HG03060 (cell line): ENCODE measurements around the gene ATP1A4.

Experiments
- ATAC-seq: cut with Tn5 transposase; IDR thresholded peaks from one replicate; pipeline ENCODE4 v1.9.1; 2021; ENCODE audit warnings: low read depth, moderate number of reproducible peaks; ENCODE audit not compliant: unreplicated experiment

ATP1A4 gene

GRCh38 chr1:160204526-160205241, 53.3 kb downstream of the ATP1A4 start:
- peak; percentile 64 for ATAC-seq

DNA sequence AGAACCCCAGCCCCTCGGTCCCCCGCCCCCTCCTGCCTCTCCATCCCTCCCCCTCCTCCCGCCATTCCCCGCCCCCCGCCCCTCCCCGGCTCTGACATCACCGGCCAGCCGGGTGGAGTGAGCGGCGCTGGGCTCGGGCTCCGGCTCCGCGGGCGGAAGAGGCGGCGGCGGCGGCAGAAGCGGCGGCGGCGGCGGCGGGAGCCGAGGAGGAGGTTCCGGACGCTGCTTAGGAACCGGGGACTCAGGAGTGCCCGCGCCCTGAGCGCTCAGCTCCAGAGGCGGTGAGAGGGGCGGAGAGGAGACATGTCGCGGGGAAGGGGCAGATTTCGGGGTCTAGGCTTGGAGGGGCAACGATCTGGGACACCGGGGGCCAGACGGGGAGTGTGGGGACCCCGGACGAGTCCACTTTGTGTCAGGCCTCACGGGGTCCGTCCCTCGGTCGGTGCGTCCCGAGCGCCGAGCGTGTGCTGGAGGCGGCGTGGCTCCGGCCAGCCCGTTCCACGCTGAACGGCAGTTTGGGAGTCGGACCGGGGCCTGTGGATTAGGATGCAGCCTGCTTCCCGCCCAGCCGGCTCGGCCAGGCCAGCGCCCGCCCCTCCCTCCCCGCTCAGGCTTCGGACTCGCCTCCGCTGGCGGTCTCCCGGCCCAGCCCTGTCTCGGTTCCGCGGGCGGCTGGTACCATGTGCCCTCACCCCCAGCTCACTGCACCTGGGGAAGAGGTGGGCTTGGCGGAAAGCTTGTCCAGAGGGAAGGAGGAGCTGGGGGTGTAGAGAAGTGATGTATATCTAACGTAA, 54.0 kb downstream of the ATP1A4 start, which contains the start of gene PEA15:
TSS of gene PEA15 (plus strand) at position 143 of the 794 bp plus-strand sequence. CDS start 6,161 bp downstream, outside the sequence.
- ATAC-seq: peak; percentile 4

- no peak for ATAC-seq
Observed at GRCh38 chr1:160206036-160206389, 54.6 kb downstream of the ATP1A4 start.

DNA sequence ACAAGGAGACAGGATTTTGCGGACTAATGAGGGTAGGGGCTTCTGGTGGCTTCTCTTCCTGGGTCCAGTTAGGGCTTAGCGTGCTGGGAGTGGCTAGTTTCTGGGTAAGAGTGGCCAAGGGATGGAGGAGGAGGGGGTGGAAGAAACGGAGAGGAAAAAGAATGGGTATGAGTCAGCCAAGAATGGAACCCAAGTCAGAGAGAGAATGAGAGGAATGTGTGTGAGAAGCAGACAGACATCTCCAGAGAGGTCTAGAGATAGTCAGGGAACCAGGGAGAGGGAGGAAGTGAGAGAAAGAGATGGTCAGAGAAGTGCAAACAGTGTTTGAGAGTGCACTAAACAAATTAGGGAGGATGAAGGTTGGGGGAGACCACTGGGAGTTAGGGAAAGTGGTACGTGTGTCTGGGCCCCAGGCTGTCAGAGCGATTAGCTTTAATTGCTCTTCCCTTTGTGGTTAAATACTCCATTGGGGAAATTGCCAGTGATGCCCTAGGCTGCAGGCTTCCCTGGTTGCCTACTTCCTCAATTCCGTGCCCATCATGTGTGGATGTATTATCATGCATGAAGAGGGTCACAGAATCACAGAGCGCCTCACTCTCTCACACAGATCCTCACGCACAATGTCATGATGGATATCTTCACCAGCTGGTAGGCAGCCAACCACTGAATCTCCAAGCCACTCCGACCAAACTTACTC, 55.2 kb downstream of the ATP1A4 start:
- no peak for ATAC-seq

- ATAC-seq: no peak
Observed at GRCh38 chr1:160207118-160207650, 55.8 kb downstream of the ATP1A4 start.

GRCh38 chr1:160207771-160208556, 56.6 kb downstream of the ATP1A4 start:
- no peak for ATAC-seq

DNA sequence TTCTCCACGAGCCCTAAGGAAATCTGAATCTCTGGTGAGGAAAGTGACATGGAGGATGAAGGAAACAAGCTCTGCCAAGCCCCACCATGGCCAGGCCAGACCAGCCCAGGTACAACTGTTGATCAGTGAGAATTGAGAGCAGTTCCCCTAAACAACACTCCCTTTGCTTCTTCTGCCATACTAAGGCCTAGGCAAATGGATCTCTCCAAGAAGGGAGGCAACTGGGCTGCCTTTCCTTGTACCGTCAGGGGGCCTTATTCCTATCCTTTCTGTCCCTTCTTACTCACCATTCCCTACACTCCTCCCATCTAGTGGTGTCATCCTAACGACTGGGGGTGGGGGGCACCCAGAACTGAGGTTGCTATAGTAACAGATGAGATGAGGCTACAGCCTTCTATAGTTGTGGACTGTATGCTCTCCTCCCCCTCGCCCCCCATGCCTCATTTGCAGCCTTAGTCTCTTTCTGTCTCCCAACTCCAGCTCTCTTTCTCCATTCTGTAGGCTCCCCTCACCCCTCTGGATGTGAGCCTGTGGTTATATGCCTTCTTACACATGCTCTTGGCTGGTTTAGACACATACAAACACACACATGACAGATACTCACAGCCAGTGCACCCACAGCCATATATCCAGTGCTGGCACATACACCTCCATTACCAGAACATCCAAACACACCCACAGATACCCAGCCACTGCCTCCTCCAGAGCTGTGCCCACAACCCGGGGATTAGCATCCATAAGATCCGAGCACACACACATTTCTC, 57.3 kb downstream of the ATP1A4 start:
- no peak for ATAC-seq

DNA sequence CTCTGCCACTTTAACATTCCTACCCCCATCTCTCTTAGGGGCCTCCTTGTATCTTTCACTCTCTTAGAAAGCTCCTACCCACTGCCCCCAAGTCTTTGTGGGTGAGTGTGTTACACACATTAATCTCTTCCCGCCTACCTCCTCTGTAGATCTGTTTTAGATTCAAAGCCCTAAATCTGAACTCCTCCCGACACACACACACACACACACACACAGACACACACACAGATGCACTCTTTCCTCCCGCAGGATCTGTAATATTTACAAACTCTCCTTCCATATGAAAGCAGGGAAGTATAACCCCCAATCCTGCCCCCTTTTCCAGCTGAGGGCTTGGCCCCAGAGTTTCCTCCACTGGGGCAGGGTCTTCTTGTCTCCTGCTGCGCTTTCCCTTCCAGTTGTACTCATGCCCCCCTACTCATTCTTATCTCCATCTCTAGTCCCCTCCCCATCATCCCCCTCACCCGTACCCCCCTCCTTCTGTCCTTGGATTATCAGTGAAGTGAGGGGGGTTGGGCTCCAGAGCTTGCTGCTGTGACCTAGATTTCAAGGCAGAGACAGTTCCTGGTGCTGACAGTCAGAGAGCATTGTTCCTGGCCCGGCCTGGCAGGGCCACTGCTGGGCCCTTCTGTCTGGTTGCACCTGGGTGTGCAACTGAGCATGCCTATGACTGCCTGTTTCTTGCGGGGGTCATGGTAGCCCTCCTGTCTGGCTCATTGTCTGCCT, 58.1 kb downstream of the ATP1A4 start:
- ATAC-seq: no peak

GRCh38 chr1:160210561-160210960, 59.2 kb downstream of the ATP1A4 start:
- no peak for ATAC-seq

DNA sequence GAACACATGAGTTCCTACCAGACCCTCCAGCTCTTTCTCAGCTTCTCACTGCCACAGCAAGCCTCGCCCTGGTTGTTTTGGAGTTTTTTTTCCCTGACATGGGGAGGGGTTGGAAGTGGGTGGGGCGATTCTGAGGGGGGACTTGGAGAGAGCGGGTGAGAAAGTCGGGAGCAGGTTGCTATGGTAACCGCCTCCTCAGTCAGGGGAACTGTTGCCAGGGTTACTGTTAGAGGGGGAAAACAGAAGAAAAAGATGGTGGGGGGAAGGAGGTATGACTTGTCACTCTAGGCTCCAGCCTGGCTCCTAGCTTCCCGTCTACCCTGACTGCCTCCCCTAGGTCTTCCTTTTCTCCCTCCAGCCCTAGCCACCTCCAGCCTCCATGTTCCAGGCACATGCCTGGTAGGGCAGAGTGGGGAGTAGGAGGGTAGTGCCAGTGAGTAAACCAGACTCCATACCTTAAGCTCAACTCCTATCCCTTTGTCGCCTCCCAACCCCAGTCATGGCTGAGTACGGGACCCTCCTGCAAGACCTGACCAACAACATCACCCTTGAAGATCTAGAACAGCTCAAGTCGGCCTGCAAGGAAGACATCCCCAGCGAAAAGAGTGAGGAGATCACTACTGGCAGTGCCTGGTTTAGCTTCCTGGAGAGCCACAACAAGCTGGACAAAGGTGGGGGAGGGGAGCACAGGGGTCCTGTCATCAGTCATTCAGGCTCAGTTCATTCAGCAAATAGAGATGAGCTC, 59.8 kb downstream of the ATP1A4 start:
- ATAC-seq: no peak

DNA sequence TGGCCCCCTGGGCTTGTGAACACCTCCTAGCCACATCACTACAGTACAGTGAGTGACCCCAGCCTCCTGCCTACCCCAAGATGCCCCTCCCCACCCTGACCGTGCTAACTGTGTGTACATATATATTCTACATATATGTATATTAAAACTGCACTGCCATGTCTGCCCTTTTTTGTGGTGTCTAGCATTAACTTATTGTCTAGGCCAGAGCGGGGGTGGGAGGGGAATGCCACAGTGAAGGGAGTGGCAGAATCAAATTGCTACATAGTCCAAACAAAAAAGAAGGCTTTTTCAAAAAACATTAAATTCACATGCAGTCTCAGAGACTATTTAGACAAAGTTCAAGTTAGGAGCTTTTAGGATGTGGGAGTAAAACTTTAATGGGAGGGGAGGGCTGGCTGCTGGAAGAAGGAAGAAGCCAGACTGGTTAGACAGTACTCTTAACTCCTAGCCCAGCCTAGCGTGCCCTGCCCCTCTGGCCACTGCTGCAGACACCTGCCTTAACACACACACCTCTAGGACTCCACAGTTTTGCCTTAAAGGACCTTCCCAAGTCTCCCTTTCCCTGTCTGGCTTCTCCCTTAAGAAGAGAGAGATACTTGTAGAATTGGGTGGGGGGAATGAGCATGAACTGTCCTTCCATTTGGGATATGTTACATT, 63.2 kb downstream of the ATP1A4 start:
- ATAC-seq: no peak

DNA sequence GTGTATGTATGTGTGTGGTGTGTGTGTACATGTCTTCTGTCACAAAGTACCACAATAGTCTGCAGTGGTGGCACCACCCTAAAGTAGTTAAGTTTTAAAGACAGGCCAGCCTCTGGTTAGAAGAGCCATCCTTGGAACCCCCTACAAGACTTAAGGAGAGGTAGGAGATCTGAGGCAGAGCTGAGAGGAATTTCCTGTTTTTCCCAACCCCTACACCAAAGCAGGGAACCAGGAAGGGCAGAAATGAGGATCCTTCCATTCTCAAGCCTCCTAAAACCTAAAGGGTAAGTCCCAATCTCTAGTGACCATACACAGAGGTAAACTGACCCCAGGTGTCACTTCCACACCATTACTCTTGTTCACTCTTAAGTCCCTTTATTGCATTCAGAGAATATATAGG, 64.9 kb downstream of the ATP1A4 start:
- ATAC-seq: no peak

DNA sequence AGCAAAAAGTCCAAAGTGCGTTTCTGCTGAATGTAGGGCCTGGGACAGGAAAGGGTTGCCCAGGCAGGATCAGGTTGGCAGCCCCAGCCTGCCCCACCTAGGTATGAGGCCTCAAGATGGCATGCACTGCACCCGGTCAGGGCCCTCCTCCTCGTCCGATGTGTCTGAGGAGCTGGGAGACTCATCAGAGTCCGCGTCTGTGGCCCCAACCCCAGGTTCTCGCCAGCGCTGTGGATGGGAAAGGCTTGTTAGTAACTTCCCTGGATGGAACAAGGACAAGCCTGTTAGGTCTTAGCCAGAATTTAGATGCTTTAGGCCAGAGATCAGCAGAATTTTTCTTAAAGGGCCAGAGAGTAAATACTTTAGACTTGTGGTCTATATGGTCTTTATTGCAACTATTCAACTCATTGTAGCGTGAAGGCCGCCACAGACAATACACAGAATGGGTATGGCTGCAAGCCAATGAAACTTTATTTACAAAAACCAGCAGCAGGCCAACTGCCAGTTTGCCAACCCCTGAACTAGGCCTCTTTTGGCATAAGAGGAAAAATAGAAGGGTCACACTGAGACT, 66.2 kb downstream of the ATP1A4 start:
- no peak for ATAC-seq

- ATAC-seq: no peak
Observed at GRCh38 chr1:160219062-160219929, 67.9 kb downstream of the ATP1A4 start.

GRCh38 chr1:160220301-160220700, 68.9 kb downstream of the ATP1A4 start:
- no peak for ATAC-seq

- no peak for ATAC-seq
Observed at GRCh38 chr1:160221089-160221488, 69.7 kb downstream of the ATP1A4 start.
